ENCODE results near the gene MCUB. TPM values are rescaled to one million over a fixed set of nuclear protein-coding genes. Genes with fewer than 3 reads are reported as not detected.
"Not testable (repeated sequence)": the region's sequence is repeated elsewhere in the genome, so short reads cannot be mapped to it uniquely, and the experiment has no call there.

MCUB gene
- total RNA-seq, 2 donors from 2014 or later = 2.9 to 58.3 TPM

GRCh38 chr4:109589119-109589518, 29.1 kb downstream of the MCUB start:
- intact Hi-C loops (cut with DNase I) = no loop called here
- no peaks in the 10 kb centered on the region for H3K9me3 ChIP-seq
- no peak for DNase-seq
- H3K27me3 ChIP-seq = no peaks in the 10 kb centered on the region
- H3K4me3 ChIP-seq = no peak overlapping the region
- WGBS, 2 donors = 87 to 90% methylated on average over 2 of the region's 2 CpGs
- no peak overlapping the region for H3K27ac ChIP-seq
- H3K36me3 ChIP-seq (replicated peaks in 1 of 2; ENCODE audit: insufficient read depth in 1 of 2, low read depth in 2 of 2) = no peaks in the 10 kb centered on the region
- no peak for ATAC-seq
- TF ChIP-seq CTCF (IDR thresholded peaks at IDR 0.05) (no peak), POLR2A (IDR thresholded peaks at IDR 0.05) (no peak)
- H3K4me1 ChIP-seq = no peaks in the 10 kb centered on the region

- WGBS, 2 donors = 55 to 63% methylated on average over 2 of the region's 2 CpGs
- TF ChIP-seq CTCF (IDR thresholded peaks at IDR 0.05) (no peak), POLR2A (IDR thresholded peaks at IDR 0.05) (no peak)
Measured at GRCh38 chr4:109589605-109590004, 29.6 kb downstream of the MCUB start.

GRCh38 chr4:109590905-109591304, 30.9 kb downstream of the MCUB start:
- no peak overlapping the region for H3K27ac ChIP-seq
- no peaks in the 10 kb centered on the region for H3K36me3 ChIP-seq (replicated peaks in 1 of 2; ENCODE audit: insufficient read depth in 1 of 2, low read depth in 2 of 2)
- no peaks in the 10 kb centered on the region for H3K27me3 ChIP-seq
- ATAC-seq = no peak
- TF ChIP-seq POLR2A (IDR thresholded peaks at IDR 0.05) (no peak), CTCF (IDR thresholded peaks at IDR 0.05) (no peak)
- DNase-seq = no peak
- intact Hi-C loops (cut with DNase I) = no loop called here
- no peaks in the 10 kb centered on the region for H3K9me3 ChIP-seq
- no peak overlapping the region for H3K4me3 ChIP-seq
- 65 to 70% methylated on average over 3 of the region's 3 CpGs for WGBS, 2 donors
- no peaks in the 10 kb centered on the region for H3K4me1 ChIP-seq

More at GRCh38 chr4:109589605-109590004, 29.6 kb downstream of the MCUB start:
- Histone ChIP-seq H3K9me3 (no peaks in the 10 kb centered on the region), H3K27ac (no peak overlapping the region), H3K4me1 (no peaks in the 10 kb centered on the region), H3K27me3 (no peaks in the 10 kb centered on the region), H3K36me3 (replicated peaks in 1 of 2; ENCODE audit: insufficient read depth in 1 of 2, low read depth in 2 of 2) (no peaks in the 10 kb centered on the region), H3K4me3 (no peak overlapping the region)
- ATAC-seq = no peak
- DNase-seq = no peak
- intact Hi-C loops (cut with DNase I) = no loop called here

GRCh38 chr4:109592367-109592766, 32.3 kb downstream of the MCUB start:
- Histone ChIP-seq H3K9me3 (no peaks in the 10 kb centered on the region), H3K36me3 (replicated peaks in 1 of 2; ENCODE audit: insufficient read depth in 1 of 2, low read depth in 2 of 2) (no peaks in the 10 kb centered on the region), H3K27me3 (no peaks in the 10 kb centered on the region), H3K27ac (no peak overlapping the region), H3K4me1 (no peaks in the 10 kb centered on the region), H3K4me3 (no peak overlapping the region)
- TF ChIP-seq POLR2A (IDR thresholded peaks at IDR 0.05) (no peak), CTCF (IDR thresholded peaks at IDR 0.05) (no peak)
- 77 to 91% methylated on average over 1 of the region's 1 CpG for WGBS, 2 donors
- intact Hi-C loops (cut with DNase I) = no loop called here
- ATAC-seq (no peak), DNase-seq (no peak)

- H3K4me3 ChIP-seq; H3K27ac ChIP-seq; DNase-seq; H3K9me3 ChIP-seq; H3K27me3 ChIP-seq; H3K36me3 ChIP-seq (replicated peaks in 1 of 2; ENCODE audit: insufficient read depth in 1 of 2, low read depth in 2 of 2); intact Hi-C loops (cut with DNase I); H3K4me1 ChIP-seq; ATAC-seq: not testable (repeated sequence)
- 68 to 70% methylated on average over 3 of the region's 3 CpGs for WGBS, 2 donors
Measured at GRCh38 chr4:109595123-109595522, 35.1 kb downstream of the MCUB start.

- not testable (repeated sequence) for H3K36me3 ChIP-seq (replicated peaks in 1 of 2; ENCODE audit: insufficient read depth in 1 of 2, low read depth in 2 of 2); DNase-seq
Measured at GRCh38 chr4:109596420-109597085, 36.5 kb downstream of the MCUB start.

More at GRCh38 chr4:109596420-109597085, 36.5 kb downstream of the MCUB start:
- intact Hi-C loops (cut with DNase I); ATAC-seq; H3K27me3 ChIP-seq; H3K27ac ChIP-seq; H3K4me1 ChIP-seq; H3K4me3 ChIP-seq; H3K9me3 ChIP-seq: not testable (repeated sequence)
- 73 to 98% methylated on average over 2 to 3 of the region's 7 CpGs for WGBS, 2 donors
